Thoracic aorta (tissue), 2 donors: Measurements from ENCODE around the gene ALLC. TPM values are rescaled to one million over a fixed set of nuclear protein-coding genes. Genes with fewer than 3 reads are reported as not detected.

ENCODE experiments used
- ATAC-seq: fragments of 150-250 bp; one replicate; pipeline ENCODE4 v1.8.0; 2017; ENCODE audit warnings: low read depth; ENCODE audit not compliant: insufficient number of reproducible peaks, low FRiP score
- DNase-seq: peaks from one replicate; pipeline ENCODE4 v3.0.0-alpha.2; 2020; ENCODE audit warnings: low spot score
- H3K27ac ChIP-seq, 2 donors: fragments of 200-600 bp; sonication (generic); 1 replicate in 1 of 2; 2 replicates in 1 of 2; pipeline ENCODE4 v1.5.1; 2016; ENCODE audit warnings: mild to moderate bottlenecking in 2 of 2, moderate library complexity in 2 of 2
- H3K27me3 ChIP-seq: fragments of 200-600 bp; sonication (generic); replicated peaks from 2 replicates; pipeline ENCODE4 v1.6.0; 2016; ENCODE audit warnings: mild to moderate bottlenecking; ENCODE audit not compliant: insufficient read depth
- H3K36me3 ChIP-seq: fragments of 200-600 bp; sonication (generic); one replicate; pipeline ENCODE4 v1.5.1; 2016
- H3K4me1 ChIP-seq, 2 donors: fragments of 200-600 bp; sonication (generic); 1 replicate in 1 of 2; 2 replicates in 1 of 2; pipeline versions ENCODE4 v1.5.1 to v1.6.0; 2016; ENCODE audit warnings: low read depth in 2 of 2, mild to moderate bottlenecking in 1 of 2; ENCODE audit not compliant: control insufficient read depth in 1 of 2
- H3K4me3 ChIP-seq: fragments of 200-600 bp; sonication (generic); 2 replicates; pipeline ENCODE4 v1.5.1; 2016; ENCODE audit warnings: mild to moderate bottlenecking
- H3K9me3 ChIP-seq: fragments of 200-600 bp; sonication (generic); 2 replicates; pipeline ENCODE4 v1.5.1; 2016
- CTCF ChIP-seq: fragments of 200-600 bp; sonication (generic); IDR thresholded peaks from one replicate; pipeline ENCODE4 v1.5.1; 2019; ENCODE audit warnings: antibody characterized with exemption
- total RNA-seq, 2 donors: library from RNA; depleted of rRNA; stranded (reverse); fragments of >200 nt; gene quantifications; one replicate each; pipeline versions ENCODE4 v1.1.0 to v1.2.3, GENCODE V29; 2016

The ALLC gene
- total RNA-seq, 2 donors from 2014 or later: 1.1 TPM; not detected in 1

- ATAC-seq (no peak), DNase-seq (no peak)
- Histone ChIP-seq H3K9me3 (no peaks in the 10 kb centered on the region), H3K36me3 (no peaks in the 10 kb centered on the region), H3K4me3 (no peak overlapping the region), H3K27me3 (no peaks in the 10 kb centered on the region), H3K4me1 (no peaks in the 10 kb centered on the region), H3K27ac (no peak overlapping the region)
- no peak for TF ChIP-seq CTCF
Measured at GRCh38 chr2:3683748-3684454, 25.9 kb downstream of the ALLC start.

- Histone ChIP-seq H3K27ac (no peak overlapping the region), H3K9me3 (no peaks in the 10 kb centered on the region), H3K4me3 (no peak overlapping the region), H3K4me1 (no peaks in the 10 kb centered on the region), H3K27me3 (no peaks in the 10 kb centered on the region), H3K36me3 (no peaks in the 10 kb centered on the region)
- DNase-seq: no peak
- TF ChIP-seq CTCF: no peak
- ATAC-seq: no peak
Measured at GRCh38 chr2:3689998-3690748, 32.2 kb downstream of the ALLC start.

- H3K27me3 ChIP-seq: no peaks in the 10 kb centered on the region
- H3K27ac ChIP-seq: no peak overlapping the region
- no peak for TF ChIP-seq CTCF
- peaks cover 4 to 5% of the 10 kb centered on the region in 2 donors for H3K4me1 ChIP-seq
- H3K36me3 ChIP-seq: no peaks in the 10 kb centered on the region
- no peak for DNase-seq
- H3K9me3 ChIP-seq: no peaks in the 10 kb centered on the region
- H3K4me3 ChIP-seq: no peak overlapping the region
- no peak for ATAC-seq
Measured at GRCh38 chr2:3692375-3692774, 34.4 kb downstream of the ALLC start.

GRCh38 chr2:3696545-3696944 lies 38.5 kb downstream of the ALLC start:
- no peak for ATAC-seq
- no peak for DNase-seq
- TF ChIP-seq CTCF: no peak
- Histone ChIP-seq H3K27ac (no peak overlapping the region), H3K27me3 (no peaks in the 10 kb centered on the region), H3K36me3 (no peaks in the 10 kb centered on the region), H3K9me3 (no peaks in the 10 kb centered on the region), H3K4me1 (peaks cover 4 to 5% of the 10 kb centered on the region in 2 donors), H3K4me3 (no peak overlapping the region)

GRCh38 chr2:3701071-3701470 lies 43.1 kb downstream of the ALLC start:
- no peak for TF ChIP-seq CTCF
- peaks cover 8 to 12% of the 10 kb centered on the region in 2 donors for H3K4me1 ChIP-seq
- H3K4me3 ChIP-seq: no peak overlapping the region
- no peaks in the 10 kb centered on the region for H3K27me3 ChIP-seq
- H3K36me3 ChIP-seq: no peaks in the 10 kb centered on the region
- DNase-seq: no peak
- H3K9me3 ChIP-seq: no peaks in the 10 kb centered on the region
- ATAC-seq: no peak
- no peak overlapping the region for H3K27ac ChIP-seq
